ENCODE results near the gene IL12RB2.

Gene IL12RB2

GRCh38 chr1:67348586-67349252 lies 41.0 kb downstream of the IL12RB2 start:
- DNase-seq, result no peak

- DNase-seq, result no peak
Observed at GRCh38 chr1:67350783-67351182, 43.1 kb downstream of the IL12RB2 start.

DNA sequence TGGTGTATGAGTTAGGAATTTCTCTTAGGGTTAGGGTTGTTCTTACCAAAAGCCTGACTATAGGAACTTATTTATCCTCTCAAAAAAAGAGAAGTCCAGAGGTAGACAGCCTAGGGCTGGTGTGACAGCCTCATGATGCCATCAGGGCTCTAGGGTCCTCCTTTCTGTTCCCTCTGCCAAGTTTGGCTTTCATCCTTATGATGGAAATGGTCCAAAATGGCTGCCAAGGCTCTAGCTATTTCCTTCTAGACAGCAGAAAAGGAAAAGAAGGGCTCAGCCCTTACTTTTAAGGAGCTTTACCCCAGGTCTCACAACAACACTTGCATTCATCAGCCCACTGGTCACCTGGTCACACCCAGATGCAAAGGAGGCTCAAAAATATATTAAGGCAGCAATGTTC lies 44.5 kb downstream of the IL12RB2 start:
- DNase-seq, result no peak

- no peak for DNase-seq
Observed at GRCh38 chr1:67355745-67356424, 48.2 kb downstream of the IL12RB2 start.

DNA sequence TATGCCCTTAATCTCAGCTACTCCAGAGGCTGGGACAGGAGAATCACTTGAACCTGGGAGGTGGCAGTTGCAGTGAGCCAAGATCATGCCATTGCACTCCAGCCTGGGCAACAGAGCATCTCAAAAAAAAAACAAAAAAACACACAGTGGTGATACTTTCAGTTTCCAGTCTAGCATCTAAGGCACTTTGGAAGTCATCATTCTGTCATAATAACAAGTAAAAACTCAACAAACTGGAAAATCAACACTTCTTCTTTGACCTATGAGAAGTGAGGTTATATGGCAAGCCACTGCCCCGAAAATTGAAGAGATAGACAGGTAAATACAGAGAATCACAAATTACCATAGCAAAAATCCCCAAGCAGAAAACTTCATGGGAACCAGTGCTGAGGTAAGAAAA lies 51.9 kb downstream of the IL12RB2 start:
- no peak for DNase-seq

GRCh38 chr1:67361641-67362040 lies 54.0 kb downstream of the IL12RB2 start:
- no peak for DNase-seq

GRCh38 chr1:67367370-67368045 lies 59.8 kb downstream of the IL12RB2 start:
- DNase-seq, result peak; percentile 90

DNA sequence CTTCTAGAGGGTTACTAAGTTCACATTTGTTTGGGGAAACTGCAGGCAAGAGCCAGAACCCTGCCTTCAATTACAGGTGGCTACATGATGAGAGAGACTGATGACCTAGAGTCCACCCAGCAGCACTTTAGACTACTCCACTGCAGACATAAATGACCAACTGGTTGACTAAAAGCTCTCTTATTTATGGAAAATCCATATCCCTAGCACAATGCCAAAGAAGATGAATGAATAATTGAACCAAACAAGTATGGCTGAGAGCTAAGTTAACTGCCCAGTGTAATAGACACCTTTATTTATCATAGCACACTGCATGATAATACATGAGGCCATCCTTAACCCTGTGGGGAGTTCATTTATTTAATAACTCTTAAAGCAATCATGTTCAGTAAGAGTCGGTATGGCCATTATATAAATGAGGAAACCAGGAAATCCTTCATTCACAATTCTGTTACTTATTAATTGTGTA lies 60.4 kb downstream of the IL12RB2 start:
- no peak for DNase-seq

- DNase-seq, result no peak
Observed at GRCh38 chr1:67371043-67371442, 63.4 kb downstream of the IL12RB2 start.

DNA sequence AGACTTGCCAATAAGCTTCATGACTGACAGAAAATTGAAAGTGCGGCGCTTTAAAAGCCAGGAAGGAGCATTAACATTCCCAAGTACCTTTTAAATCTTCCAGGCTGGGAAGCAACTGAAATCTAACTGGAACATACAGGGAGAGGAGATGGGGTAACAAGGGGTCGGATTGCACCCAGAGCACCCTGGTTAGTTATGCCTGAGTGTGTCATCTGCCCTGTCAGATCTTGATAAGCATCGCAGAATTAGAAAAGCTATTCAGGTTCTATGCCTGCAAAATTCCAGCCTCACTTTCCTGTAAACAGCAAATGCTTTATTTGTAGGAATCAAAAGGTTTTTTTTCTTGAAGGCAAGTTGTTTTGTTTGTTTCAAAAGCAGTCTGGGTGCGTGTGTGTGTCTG lies 64.0 kb downstream of the IL12RB2 start:
- DNase-seq, result no peak

DNA sequence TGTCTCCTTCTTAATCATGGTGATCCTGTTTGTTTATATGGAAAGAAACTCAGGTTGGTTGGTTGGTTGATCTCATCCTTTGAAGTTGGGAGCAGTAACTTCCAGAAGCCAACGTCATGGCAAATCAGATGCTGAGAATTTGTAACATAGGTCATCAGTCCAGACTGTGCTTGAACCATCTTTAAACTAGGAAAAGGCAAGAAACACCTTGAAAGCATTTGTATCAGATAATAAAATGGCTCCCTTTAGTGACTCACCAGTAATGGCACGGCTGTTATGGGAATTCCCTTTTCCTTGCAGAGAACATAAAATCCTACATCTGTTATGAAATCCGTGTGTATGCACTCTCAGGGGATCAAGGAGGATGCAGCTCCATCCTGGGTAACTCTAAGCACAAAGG lies 64.5 kb downstream of the IL12RB2 start:
- DNase-seq, result no peak

DNA sequence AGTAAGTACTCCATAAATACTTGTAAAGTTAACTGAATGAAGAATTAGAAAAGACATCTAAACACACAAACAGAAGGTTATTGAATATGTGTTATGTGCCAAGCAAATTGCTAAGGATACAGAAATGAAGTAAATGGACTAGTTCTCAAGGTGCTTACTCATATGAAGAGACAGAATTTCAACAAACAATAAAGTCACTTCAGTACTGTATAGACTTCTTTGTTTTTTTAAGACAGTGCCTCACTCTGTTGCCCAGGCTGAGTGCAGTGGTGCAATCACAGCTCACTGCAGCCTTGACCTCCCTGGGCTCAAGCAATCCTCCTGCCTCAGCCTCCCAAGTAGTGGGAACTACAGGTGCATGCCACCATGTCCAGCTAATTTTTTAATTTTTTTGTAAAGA lies 65.2 kb downstream of the IL12RB2 start:
- no peak for DNase-seq

DNA sequence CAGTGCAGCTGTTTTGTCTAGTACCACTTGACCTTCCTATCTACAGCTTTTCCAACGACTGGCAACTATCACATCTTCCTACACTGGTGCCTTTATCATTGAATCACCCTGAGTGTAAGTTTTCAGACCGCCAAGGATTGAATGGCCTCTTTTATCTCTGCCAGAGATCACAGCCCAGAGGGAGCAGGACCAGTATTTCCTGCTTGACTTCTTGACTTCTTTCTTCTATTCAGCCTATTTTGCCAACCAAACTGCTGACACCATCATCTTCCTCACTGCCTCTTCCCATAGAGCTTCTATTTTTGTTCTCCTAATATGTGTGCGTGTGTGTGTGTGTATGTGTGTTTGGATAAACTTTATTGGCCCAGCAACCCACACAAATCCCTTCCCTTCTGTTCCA lies 68.7 kb downstream of the IL12RB2 start:
- peak; percentile 72 for DNase-seq

DNA sequence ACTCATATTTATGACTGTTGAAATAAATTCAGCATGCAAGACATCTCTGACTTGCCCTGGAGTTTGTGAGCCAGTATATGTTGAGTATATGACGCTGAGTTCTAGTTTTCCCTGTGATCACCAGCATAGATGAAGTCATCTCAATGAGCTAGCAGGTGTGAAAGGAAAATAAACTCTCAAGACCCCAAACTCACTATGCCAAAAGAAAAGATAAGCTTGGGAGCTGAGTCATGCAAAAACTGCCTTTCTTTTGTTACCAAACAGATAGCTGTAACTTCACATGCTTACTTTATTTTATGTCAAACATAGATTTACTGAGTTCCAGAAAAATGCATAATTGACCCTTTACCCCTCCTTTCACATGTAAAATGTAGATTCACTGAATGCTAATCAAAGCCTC lies 69.6 kb downstream of the IL12RB2 start:
- no peak for DNase-seq

DNA sequence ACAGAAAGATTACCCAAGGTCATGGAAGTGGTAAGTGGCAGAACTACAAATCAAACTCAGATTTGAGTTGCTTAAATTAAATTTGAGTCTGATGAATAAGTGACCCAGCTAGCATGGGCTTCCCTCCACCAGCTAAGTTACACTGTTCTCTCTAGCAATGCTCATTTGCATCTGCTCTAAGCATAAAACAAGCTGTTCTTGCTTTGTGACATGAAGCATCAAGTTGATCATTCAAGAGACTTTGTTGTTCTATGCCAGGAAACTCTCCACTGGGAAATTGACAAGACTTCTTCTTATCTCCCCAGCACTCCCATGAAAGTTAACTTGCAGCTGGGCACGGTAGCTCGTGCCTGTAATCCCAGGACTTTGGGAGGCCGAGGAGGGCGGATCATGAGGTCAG lies 73.5 kb downstream of the IL12RB2 start:
- DNase-seq, result no peak

DNA sequence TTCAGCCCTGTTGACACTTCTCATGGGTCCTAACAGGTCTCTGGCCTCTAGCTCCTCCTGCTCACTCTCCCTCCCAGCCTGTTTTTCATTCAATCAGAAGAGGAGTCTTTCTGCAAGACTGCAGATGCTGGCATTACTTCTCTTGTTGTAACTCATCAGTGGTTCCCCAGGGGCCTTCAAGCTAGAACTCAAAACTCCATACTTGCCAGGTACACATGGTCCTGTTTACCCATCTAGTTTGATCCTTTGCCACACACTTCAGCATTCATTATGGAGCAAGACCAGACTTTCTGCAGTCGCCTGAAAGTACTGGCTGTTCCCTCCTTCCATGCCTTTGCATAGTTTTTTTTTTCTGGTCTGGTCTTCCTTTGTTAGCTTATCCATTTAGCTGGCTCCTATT lies 74.6 kb downstream of the IL12RB2 start:
- DNase-seq, result no peak

DNA sequence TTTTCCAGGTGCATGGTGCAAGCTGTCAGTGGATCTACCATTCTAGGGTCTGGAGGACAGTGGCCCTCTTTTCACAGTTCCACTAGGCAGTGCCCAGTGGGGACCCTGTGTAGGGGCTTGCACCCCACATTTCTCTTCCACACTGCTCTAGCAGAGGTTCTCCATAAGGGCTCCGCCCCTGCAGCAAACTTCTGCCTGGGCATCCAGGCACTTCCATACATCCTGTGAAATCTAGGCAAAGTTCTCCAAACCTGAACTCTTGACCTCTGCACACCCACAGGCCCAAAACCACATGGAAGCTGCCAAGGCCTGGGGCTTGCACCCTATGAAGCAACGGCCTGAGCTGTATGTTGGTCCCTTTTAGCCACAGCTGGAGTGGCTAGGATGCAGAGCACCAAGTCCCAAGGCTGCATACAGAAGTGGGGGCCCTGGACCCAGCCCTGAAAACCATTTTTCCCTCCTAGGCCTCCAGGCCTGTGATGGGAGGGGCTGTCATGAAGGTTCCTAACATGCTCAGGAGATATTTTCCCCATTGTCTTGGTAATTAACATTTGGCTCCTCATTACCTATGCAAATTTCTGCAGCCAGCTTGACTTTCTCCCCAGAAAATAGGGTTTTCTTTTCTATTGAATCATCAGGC lies 76.4 kb downstream of the IL12RB2 start:
- DNase-seq, result no peak

- peak; percentile 23 for DNase-seq
Observed at GRCh38 chr1:67390041-67390887, 82.6 kb downstream of the IL12RB2 start.

DNA sequence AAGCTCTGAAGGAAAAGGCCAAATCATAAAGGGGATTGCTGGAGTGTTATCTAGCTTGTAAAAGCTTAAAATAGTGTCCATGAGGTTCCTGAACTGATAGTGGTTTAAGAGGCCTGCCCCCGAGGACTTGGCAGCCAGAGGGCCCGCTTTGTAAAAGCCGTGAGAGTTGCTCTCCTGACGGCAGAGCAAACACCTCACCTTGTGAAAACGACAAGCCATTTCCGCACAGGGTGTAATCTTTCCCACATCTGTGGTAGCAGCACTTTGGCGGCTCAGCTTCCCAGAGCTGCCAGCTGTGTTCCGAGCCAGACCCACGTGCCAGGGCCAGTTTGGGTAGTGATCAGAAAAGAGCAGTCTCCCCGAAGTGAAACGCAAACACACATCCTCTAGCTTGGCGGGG lies 85.6 kb downstream of the IL12RB2 start:
- DNase-seq, result no peak

- DNase-seq, result no peak
Observed at GRCh38 chr1:67393737-67394136, 86.1 kb downstream of the IL12RB2 start.

- DNase-seq, result no peak
Observed at GRCh38 chr1:67394548-67394947, 86.9 kb downstream of the IL12RB2 start.

- DNase-seq, result no peak
Observed at GRCh38 chr1:67399199-67399993, 91.7 kb downstream of the IL12RB2 start.

All from DMS53 (cell line).